PC-9 (cell line): ENCODE results near the gene CMBL.

Experiments used
- EZH2 ChIP-seq: fragments of 200-600 bp; sonication (generic); IDR thresholded peaks from 2 replicates; pipeline ENCODE4 v1.8.0; 2017; ENCODE audit warnings: antibody characterized with exemption, low read depth
- TF ChIP-seq, protein P1 (sequence below): fragments of 200-600 bp; sonication (generic); conservative IDR thresholded peaks from 2 replicates; pipeline ENCODE4 v1.6.1; 2017; ENCODE audit warnings: mixed run types, antibody characterized with exemption, mild to moderate bottlenecking, moderate library complexity

DNA sequence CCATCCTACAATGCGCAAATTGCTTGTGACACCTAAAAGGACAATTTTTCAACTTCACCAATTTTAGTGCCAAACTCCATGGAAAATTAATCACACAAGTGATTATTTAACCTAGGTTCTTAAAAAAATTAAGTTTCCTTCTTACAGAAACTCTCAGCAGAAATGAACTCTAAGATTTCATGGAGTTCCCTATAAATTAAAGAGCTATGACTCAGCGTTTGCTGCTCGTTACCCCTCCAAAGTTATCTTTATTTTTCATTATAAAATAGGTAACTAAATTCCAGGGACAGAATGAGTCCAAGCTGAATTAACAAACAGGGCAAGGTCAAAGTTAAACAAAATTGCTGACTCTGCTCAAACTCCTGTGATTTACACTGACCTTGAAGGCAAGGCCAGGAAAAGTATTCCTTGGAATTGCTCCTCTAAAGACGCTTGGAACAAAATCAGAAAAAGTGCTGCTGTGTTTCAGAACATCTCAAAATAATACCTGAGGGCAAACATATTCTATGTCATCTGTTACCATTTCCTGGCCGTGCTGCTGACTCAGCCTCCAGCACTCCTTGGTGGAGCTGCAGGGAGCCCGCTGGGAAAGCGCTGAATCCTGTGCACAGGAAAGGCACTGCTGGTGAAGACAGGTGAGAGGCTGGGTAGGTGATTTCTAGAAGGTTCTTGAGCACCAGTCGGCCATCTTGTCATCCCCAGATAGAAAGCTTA is 2.5 kb upstream of the CMBL start:
- TF ChIP-seq, protein P1, sequence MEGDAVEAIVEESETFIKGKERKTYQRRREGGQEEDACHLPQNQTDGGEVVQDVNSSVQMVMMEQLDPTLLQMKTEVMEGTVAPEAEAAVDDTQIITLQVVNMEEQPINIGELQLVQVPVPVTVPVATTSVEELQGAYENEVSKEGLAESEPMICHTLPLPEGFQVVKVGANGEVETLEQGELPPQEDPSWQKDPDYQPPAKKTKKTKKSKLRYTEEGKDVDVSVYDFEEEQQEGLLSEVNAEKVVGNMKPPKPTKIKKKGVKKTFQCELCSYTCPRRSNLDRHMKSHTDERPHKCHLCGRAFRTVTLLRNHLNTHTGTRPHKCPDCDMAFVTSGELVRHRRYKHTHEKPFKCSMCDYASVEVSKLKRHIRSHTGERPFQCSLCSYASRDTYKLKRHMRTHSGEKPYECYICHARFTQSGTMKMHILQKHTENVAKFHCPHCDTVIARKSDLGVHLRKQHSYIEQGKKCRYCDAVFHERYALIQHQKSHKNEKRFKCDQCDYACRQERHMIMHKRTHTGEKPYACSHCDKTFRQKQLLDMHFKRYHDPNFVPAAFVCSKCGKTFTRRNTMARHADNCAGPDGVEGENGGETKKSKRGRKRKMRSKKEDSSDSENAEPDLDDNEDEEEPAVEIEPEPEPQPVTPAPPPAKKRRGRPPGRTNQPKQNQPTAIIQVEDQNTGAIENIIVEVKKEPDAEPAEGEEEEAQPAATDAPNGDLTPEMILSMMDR = no peak
- TF ChIP-seq EZH2 = no peak
